ENCODE data around the gene SLC2A1.

Gene SLC2A1

DNA sequence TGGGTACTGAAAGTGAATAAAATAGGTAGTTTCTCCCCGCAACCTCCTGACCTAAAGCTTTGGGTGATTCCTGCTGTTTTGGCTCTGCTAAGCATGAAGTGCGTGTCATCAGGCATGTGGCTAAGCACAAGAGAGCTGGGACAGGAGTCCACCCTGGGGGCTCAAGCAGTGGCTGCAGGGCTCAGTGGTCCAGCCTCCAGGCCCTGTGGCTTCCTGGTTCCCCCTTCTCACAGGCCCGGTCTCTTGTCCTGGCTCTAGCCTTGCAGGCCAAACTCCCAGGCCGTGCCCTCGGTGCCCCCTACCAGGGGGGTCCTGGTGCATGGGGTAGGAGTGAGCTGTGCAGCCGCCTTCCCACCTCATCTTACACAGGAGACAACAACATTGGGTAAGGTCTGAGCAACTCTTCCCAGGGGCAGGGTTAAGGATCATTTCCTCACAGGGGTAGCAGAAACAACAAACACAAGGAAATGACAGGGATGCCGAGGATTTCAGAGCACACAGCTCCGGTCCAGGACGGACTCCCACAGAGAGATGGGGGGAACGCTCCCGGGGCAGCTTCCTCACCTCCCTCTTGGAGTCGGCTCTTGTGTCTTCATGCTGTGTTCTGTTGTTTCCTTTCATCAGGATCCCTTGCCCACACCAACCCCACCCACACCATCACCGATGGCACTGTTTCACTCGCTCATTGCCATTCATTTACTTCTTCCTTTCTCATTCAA, 19.8 kb upstream of the SLC2A1 start:
- TF ChIP-seq, protein P1, sequence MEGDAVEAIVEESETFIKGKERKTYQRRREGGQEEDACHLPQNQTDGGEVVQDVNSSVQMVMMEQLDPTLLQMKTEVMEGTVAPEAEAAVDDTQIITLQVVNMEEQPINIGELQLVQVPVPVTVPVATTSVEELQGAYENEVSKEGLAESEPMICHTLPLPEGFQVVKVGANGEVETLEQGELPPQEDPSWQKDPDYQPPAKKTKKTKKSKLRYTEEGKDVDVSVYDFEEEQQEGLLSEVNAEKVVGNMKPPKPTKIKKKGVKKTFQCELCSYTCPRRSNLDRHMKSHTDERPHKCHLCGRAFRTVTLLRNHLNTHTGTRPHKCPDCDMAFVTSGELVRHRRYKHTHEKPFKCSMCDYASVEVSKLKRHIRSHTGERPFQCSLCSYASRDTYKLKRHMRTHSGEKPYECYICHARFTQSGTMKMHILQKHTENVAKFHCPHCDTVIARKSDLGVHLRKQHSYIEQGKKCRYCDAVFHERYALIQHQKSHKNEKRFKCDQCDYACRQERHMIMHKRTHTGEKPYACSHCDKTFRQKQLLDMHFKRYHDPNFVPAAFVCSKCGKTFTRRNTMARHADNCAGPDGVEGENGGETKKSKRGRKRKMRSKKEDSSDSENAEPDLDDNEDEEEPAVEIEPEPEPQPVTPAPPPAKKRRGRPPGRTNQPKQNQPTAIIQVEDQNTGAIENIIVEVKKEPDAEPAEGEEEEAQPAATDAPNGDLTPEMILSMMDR (IDR thresholded peaks at IDR 0.05; ENCODE audit: unreplicated experiment in 3 of 3): no peak
- H3K27me3 Mint-ChIP-seq (ENCODE audit: low read depth): peaks cover 5% of the 10 kb centered on the region
- peaks cover 37% of the 10 kb centered on the region for H3K4me1 Mint-ChIP-seq
- peak overlapping the region in 1 of 3 experiments; percentile 52 for H3K27ac Mint-ChIP-seq
- no peaks in the 10 kb centered on the region for H3K9me3 Mint-ChIP-seq
- no peak overlapping the region for H3K4me3 Mint-ChIP-seq
- H3K36me3 Mint-ChIP-seq (ENCODE audit: low read depth): no peaks in the 10 kb centered on the region

DNA sequence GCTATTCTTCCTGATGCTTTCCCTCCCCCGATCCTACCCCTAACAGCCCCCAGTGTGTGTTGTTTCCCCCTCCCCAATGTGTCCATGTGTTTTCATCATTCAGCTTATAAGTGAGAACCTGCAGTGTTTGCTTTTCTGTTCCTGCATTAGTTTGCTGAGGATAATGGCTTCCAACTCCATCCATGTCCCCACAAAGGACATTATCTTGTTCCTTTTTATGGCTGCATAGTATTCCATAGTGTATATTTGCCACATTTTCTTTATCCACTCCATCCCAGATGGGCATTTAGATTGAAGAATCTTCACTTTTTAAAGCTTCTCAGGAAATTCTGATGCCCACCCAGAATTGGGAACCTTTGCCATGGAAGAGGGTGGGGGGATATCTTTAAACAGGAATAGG, 19.0 kb upstream of the SLC2A1 start:
- Mint-ChIP-seq H3K27me3 (ENCODE audit: low read depth) (peaks cover 5% of the 10 kb centered on the region), H3K4me1 (peaks cover 32% of the 10 kb centered on the region), H3K9me3 (no peaks in the 10 kb centered on the region), H3K36me3 (ENCODE audit: low read depth) (no peaks in the 10 kb centered on the region), H3K4me3 (no peak overlapping the region), H3K27ac (no peak overlapping the region)
- TF ChIP-seq, protein P1 (IDR thresholded peaks at IDR 0.05; ENCODE audit: unreplicated experiment in 3 of 3): no peak

DNA sequence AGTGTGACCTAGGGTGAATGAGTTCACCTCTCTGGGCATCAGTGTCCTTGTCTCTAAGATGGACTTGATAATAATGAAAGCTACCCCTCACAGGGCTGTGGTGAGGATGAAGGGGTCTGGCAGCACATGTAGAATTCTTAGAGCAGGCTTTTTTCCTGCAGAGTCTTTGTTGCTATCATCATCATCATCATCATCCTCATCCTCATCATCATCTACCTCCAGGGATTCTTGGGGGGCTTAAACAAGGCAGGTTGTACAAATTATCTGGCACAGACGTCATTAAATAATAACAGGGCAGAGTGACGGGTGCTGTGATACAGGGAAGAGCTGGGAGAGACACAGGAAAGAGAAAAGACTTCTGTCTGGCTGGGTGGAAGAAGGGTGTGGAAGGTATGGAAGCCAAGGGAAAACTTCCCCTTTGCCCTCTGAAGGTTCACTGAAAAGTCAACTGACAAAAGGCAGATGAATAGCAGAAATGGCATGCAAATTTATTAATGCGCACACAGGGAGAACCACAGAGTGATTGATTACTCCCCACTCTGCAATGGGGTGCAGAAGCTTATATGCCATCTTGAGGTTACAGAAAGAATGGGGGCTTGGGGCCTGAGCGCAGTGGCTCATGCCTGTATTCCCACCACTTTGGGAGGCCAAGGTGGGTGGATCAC, 17.0 kb upstream of the SLC2A1 start:
- H3K27ac Mint-ChIP-seq: peak overlapping the region in 2 of 3 experiments; percentile 45 to 72
- H3K4me1 Mint-ChIP-seq: peaks cover 25% of the 10 kb centered on the region
- peaks cover 5% of the 10 kb centered on the region for H3K27me3 Mint-ChIP-seq (ENCODE audit: low read depth)
- TF ChIP-seq, protein P1 (IDR thresholded peaks at IDR 0.05; ENCODE audit: unreplicated experiment in 3 of 3): no peak
- H3K4me3 Mint-ChIP-seq: no peak overlapping the region
- H3K36me3 Mint-ChIP-seq (ENCODE audit: low read depth): no peaks in the 10 kb centered on the region
- H3K9me3 Mint-ChIP-seq: no peaks in the 10 kb centered on the region

DNA sequence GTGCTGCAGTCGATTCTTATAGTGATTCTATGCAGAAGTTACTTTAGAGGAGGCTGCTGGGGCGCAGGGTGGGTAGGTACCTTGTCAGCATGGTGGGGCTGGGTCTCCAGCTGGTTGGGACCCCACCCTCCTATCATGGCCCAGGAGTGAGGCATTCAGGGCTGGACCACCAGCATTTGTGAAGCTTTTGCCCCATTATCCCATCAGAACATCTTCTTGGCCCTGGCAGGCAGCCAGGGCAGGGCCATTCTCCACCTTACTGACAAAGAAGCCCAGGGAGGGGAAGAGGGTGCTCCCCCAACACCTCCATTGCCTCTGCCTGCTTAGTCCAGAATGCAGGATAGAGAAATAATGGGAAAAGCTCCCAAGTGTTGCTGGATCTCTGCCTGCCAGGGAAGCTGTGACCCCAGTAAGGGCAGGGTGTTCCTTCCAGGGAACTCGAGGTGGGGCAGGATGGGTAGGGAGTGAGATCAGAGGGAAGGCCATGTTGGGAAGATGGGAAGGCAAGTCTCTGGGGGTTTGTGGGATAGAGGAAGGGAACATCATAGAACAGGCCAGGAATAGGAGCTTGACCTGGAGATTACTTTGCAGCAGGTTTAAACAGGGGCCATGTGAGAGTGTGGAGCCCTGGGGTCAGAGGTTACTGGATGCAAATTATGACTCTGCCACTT, 16.2 kb upstream of the SLC2A1 start:
- no peaks in the 10 kb centered on the region for H3K36me3 Mint-ChIP-seq (ENCODE audit: low read depth)
- no peak overlapping the region for H3K4me3 Mint-ChIP-seq
- H3K9me3 Mint-ChIP-seq: no peaks in the 10 kb centered on the region
- peaks cover 25% of the 10 kb centered on the region for H3K4me1 Mint-ChIP-seq
- TF ChIP-seq, protein P1 (IDR thresholded peaks at IDR 0.05; ENCODE audit: unreplicated experiment in 3 of 3): no peak
- peak overlapping the region in 2 of 3 experiments; percentile 13 to 45 for H3K27ac Mint-ChIP-seq
- H3K27me3 Mint-ChIP-seq (ENCODE audit: low read depth): peaks cover 5% of the 10 kb centered on the region

DNA sequence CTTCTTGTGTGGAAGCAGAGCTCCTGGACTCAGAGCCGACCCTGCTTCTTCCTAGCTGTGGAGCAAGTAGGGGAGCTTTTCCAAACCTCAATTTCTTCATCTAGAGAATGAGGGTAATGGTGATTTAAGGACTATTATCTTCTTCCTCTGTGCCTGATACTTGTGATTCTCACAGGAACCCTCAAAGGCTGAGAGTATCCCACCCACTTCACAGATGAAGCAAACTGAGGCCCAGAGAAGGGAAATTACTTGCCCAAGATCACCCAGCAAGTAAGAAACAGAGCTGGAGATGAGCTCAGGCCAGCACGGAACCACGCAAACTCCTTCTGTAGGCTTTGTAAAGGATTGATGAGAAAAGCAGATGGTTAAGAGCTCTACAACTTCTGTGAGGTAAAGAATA, 15.1 kb upstream of the SLC2A1 start:
- H3K36me3 Mint-ChIP-seq (ENCODE audit: low read depth): no peaks in the 10 kb centered on the region
- peaks cover 5% of the 10 kb centered on the region for H3K27me3 Mint-ChIP-seq (ENCODE audit: low read depth)
- peaks cover 25% of the 10 kb centered on the region for H3K4me1 Mint-ChIP-seq
- TF ChIP-seq, protein P1 (IDR thresholded peaks at IDR 0.05; ENCODE audit: unreplicated experiment in 3 of 3): no peak
- no peak overlapping the region for H3K4me3 Mint-ChIP-seq
- H3K9me3 Mint-ChIP-seq: no peaks in the 10 kb centered on the region
- peak overlapping the region in 1 of 3 experiments; percentile 56 for H3K27ac Mint-ChIP-seq
